HepG2 (cell line): ENCODE data around the gene UBAP1L. TPM values are rescaled to one million over a fixed set of nuclear protein-coding genes. Genes with fewer than 3 reads are reported as not detected.

ENCODE experiments used
- CREB3 ChIP-seq: sonication (generic); formaldehyde crosslinking; IDR thresholded peaks from 2 replicates; pipeline ENCODE4 v1.5.0; 2020; ENCODE audit warnings: missing genetic modification reagents
- DBP ChIP-seq: sonication (generic); formaldehyde crosslinking; IDR thresholded peaks from 2 replicates; pipeline ENCODE4 v1.4.0; 2020; ENCODE audit warnings: missing genetic modification reagents; ENCODE audit errors: not compliant biosample characterization
- FOXP1 ChIP-seq, 2 experiments: fragments of 450-650 bp in 1 of 2; IDR thresholded peaks; 2 replicates each; pipeline ENCODE4 v1.6.1; 2017 to 2018; ENCODE audit warnings: antibody characterized with exemption in 1 of 2
- HCFC1 ChIP-seq: fragments of 150-350 bp; IDR thresholded peaks from 2 replicates; pipeline ENCODE4 v1.6.1; 2014; ENCODE audit warnings: low read depth, low read length
- HHEX ChIP-seq: IDR thresholded peaks from 2 replicates; pipeline ENCODE4 v1.6.1; 2016; ENCODE audit warnings: control low read depth
- HNF4G ChIP-seq, 2 experiments: sonication (generic) in 1 of 2; formaldehyde crosslinking in 1 of 2; IDR thresholded peaks; 2 replicates each; pipeline versions ENCODE4 v1.4.0 to v1.6.1; 2011 to 2020; ENCODE audit warnings: borderline replicate concordance in 2 of 2, low read depth in 2 of 2, mild to moderate bottlenecking in 2 of 2, low read length in 1 of 2, missing genetic modification reagents in 1 of 2, moderate library complexity in 1 of 2
- HOXA5 ChIP-seq: sonication (generic); formaldehyde crosslinking; IDR thresholded peaks from 2 replicates; pipeline ENCODE4 v1.4.0; 2020; ENCODE audit warnings: missing genetic modification reagents
- IKZF1 ChIP-seq: fragments of 450-650 bp; IDR thresholded peaks from 2 replicates; pipeline ENCODE4 v1.7.1; 2016
- KAT2B ChIP-seq: fragments of 150-350 bp; IDR thresholded peaks from 2 replicates; pipeline ENCODE4 v1.6.1; 2014; ENCODE audit warnings: low read depth, low read length, borderline replicate concordance
- MIER3 ChIP-seq: IDR thresholded peaks from 2 replicates; pipeline ENCODE4 v1.6.1; 2016; ENCODE audit warnings: missing compliant biosample characterization, borderline replicate concordance
- PHF8 ChIP-seq: sonication (generic); formaldehyde crosslinking; IDR thresholded peaks from 2 replicates; pipeline ENCODE4 v1.5.0; 2020; ENCODE audit warnings: missing genetic modification reagents
- PLRG1 ChIP-seq: fragments of 450-650 bp; conservative IDR thresholded peaks from 2 replicates; pipeline ENCODE4 v1.6.1; 2016
- PPARG ChIP-seq: conservative IDR thresholded peaks from 2 replicates; pipeline ENCODE4 v1.6.1; 2016; ENCODE audit warnings: missing biosample characterization, missing genetic modification reagents
- ZFY ChIP-seq: sonication (generic); formaldehyde crosslinking; IDR thresholded peaks from 2 replicates; pipeline ENCODE4 v1.4.0; 2020; ENCODE audit warnings: missing genetic modification reagents
- ZNF460 ChIP-seq: sonication (generic); formaldehyde crosslinking; IDR thresholded peaks from 2 replicates; pipeline ENCODE4 v1.5.1; 2020; ENCODE audit warnings: missing genetic modification reagents, mild to moderate bottlenecking, borderline replicate concordance
- ZNF564 ChIP-seq: sonication (generic); formaldehyde crosslinking; IDR thresholded peaks from 2 replicates; pipeline ENCODE4 v1.8.1; 2023; ENCODE audit warnings: mild to moderate bottlenecking, missing genetic modification reagents
- ZNF878 ChIP-seq: sonication (generic); formaldehyde crosslinking; IDR thresholded peaks from 2 replicates; pipeline ENCODE4 v1.8.1; 2023; ENCODE audit warnings: mild to moderate bottlenecking, missing genetic modification reagents, moderate library complexity
- ZSCAN12 ChIP-seq: sonication (generic); formaldehyde crosslinking; IDR thresholded peaks from 2 replicates; pipeline ENCODE4 v1.9.0; 2021; ENCODE audit warnings: mild to moderate bottlenecking, missing genetic modification reagents
- polyA plus RNA-seq, 8 experiments: library from polyadenylated mRNA; depleted of rRNA in 3 of 8; stranded (reverse) in 7 of 8; unstranded in 1 of 8; fragments of >200 nt; fragmentation: Illumina TruSeq in 4 of 8; extraction: Trizol in 4 of 8; gene quantifications; 2 replicates each; pipeline versions ENCODE4 v1.2.1 to v1.2.3, GENCODE V29; 2011 to 2016; ENCODE audit warnings: low read depth in 4 of 8, missing spikeins in 1 of 8, mixed read lengths in 1 of 8; ENCODE audit not compliant: insufficient read depth in 1 of 8
- total RNA-seq, 5 experiments: library from RNA; depleted of rRNA; stranded (reverse); fragments of >200 nt; fragmentation: Illumina TruSeq; extraction: Trizol; gene quantifications; 2 replicates each; pipeline ENCODE4 v1.2.3, GENCODE V29; 2016; ENCODE audit warnings: low read depth in 1 of 5
- TF ChIP-seq, protein P1 (sequence below): sonication (generic); formaldehyde crosslinking; IDR thresholded peaks from 2 replicates; pipeline ENCODE4 v1.4.0; 2020; ENCODE audit warnings: missing genetic modification reagents, borderline replicate concordance
- TF ChIP-seq, protein P2 (sequence below): sonication (generic); formaldehyde crosslinking; IDR thresholded peaks from 2 replicates; pipeline ENCODE4 v1.4.0; 2020; ENCODE audit warnings: missing genetic modification reagents

Gene UBAP1L
- total and polyA plus RNA-seq, 2 of the 13 experiments (the other 11 are each of a cell fraction or from before 2014, with no cell fraction given) = 0.86 to 1.4 TPM

GRCh38 chr15:65056868-65057548 lies 58.0 kb downstream of the UBAP1L start (continued):
- TF ChIP-seq, protein P1, sequence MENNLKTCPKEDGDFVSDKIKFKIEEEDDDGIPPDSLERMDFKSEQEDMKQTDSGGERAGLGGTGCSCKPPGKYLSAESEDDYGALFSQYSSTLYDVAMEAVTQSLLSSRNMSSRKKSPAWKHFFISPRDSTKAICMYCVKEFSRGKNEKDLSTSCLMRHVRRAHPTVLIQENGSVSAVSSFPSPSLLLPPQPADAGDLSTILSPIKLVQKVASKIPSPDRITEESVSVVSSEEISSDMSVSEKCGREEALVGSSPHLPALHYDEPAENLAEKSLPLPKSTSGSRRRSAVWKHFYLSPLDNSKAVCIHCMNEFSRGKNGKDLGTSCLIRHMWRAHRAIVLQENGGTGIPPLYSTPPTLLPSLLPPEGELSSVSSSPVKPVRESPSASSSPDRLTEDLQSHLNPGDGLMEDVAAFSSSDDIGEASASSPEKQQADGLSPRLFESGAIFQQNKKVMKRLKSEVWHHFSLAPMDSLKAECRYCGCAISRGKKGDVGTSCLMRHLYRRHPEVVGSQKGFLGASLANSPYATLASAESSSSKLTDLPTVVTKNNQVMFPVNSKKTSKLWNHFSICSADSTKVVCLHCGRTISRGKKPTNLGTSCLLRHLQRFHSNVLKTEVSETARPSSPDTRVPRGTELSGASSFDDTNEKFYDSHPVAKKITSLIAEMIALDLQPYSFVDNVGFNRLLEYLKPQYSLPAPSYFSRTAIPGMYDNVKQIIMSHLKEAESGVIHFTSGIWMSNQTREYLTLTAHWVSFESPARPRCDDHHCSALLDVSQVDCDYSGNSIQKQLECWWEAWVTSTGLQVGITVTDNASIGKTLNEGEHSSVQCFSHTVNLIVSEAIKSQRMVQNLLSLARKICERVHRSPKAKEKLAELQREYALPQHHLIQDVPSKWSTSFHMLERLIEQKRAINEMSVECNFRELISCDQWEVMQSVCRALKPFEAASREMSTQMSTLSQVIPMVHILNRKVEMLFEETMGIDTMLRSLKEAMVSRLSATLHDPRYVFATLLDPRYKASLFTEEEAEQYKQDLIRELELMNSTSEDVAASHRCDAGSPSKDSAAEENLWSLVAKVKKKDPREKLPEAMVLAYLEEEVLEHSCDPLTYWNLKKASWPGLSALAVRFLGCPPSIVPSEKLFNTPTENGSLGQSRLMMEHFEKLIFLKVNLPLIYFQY = 0 out of 2 replicates have a peak, but pooled peaks have one; percentile 40
- TF ChIP-seq PPARG (CRISPR knock-in tag) (peak; percentile 12; the same call in 1 of the 2 replicates), MIER3 (peak; percentile 95), HHEX (CRISPR knock-in tag) (peak; percentile 27; the same call in 1 of the 2 replicates), ZNF460 (no peak), DBP (no peak), HNF4G (IDR thresholded peaks at IDR 0.05; ENCODE audit: borderline replicate concordance, low read depth, low read length) (peak; percentile 91), HNF4G (CRISPR knock-in tag; IDR thresholded peaks at IDR 0.05; ENCODE audit: borderline replicate concordance, low read depth) (peak; percentile 94), FOXP1 (IDR thresholded peaks at IDR 0.05) (no peak), FOXP1 (CRISPR knock-in tag; IDR thresholded peaks at IDR 0.05) (peak; percentile 51; the same call in 1 of the 2 replicates), ZSCAN12 (CRISPR knock-in tag) (no peak), IKZF1 (no peak), PLRG1 (no peak), CREB3 (CRISPR knock-in tag) (no peak), ZFY (CRISPR knock-in tag) (peak; percentile 76), KAT2B (no peak), ZNF878 (CRISPR knock-in tag) (no peak), PHF8 (no peak; the same call in 1 of the 2 replicates), ZNF564 (CRISPR knock-in tag) (no peak), HOXA5 (no peak), HCFC1 (no peak)
- TF ChIP-seq, protein P2, sequence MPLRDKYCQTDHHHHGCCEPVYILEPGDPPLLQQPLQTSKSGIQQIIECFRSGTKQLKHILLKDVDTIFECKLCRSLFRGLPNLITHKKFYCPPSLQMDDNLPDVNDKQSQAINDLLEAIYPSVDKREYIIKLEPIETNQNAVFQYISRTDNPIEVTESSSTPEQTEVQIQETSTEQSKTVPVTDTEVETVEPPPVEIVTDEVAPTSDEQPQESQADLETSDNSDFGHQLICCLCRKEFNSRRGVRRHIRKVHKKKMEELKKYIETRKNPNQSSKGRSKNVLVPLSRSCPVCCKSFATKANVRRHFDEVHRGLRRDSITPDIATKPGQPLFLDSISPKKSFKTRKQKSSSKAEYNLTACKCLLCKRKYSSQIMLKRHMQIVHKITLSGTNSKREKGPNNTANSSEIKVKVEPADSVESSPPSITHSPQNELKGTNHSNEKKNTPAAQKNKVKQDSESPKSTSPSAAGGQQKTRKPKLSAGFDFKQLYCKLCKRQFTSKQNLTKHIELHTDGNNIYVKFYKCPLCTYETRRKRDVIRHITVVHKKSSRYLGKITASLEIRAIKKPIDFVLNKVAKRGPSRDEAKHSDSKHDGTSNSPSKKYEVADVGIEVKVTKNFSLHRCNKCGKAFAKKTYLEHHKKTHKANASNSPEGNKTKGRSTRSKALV (CRISPR knock-in tag) = no peak
